Measurements from ENCODE around the gene KDM2B. TPM values are rescaled to one million over a fixed set of nuclear protein-coding genes. Genes with fewer than 3 reads are reported as not detected.

The KDM2B gene
- total RNA-seq, 1 donor from 2014 or later = 17.2 TPM

DNA sequence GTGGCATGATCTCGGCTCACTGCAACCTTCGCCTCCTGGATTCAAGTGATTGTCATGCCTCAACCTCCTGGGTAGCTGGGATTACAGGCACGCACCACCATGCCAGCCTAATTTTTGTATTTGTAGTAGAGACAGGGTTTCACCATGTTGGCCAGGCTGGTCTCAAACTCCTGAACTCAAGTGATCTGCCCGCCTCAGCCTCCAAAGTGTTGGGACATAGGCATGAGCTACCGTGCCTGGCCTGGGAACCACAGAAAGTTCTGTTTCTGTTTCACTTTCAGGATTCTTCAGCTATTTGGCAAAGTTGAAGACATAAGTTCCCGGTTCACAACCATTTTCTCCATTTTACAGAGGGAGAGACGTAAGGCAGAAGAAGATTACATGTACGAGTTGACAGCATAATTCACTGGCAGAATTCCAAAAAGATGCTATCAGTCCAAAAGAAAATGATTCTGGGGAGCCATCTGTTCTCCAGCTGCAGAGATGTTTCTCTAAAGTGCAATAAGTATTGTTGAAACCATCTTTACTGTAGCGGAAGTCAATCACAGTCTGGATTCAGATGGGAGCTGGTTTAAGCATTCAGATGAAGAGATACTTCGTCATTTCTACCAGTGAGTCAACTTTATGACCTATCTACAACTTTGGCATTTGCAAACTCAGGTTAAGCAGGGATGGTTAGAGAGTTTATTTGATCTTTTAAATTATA lies 189.1 kb downstream of the KDM2B start:
- peak; percentile 67 for DNase-seq (ENCODE audit: low spot score)

DNA sequence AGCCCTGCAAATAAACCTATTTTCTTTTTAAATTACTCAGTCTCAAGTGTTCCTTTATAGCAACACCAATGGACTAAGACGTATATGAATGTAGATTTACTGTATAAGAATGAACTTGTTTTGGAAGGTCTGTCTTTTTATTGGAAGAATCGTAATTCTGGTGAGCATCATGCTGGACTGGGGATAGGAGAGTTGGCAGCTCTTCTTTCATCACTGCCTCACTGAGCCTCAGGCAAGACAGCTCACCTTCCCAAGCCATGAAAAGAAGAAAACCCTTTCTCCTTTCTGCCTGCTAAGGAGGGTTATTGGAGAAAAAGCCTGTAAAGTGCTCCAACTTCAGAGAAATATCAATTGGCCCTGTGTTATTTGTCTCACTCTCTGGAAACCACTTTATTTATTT lies 190.0 kb downstream of the KDM2B start:
- DNase-seq (ENCODE audit: low spot score) = no peak

DNA sequence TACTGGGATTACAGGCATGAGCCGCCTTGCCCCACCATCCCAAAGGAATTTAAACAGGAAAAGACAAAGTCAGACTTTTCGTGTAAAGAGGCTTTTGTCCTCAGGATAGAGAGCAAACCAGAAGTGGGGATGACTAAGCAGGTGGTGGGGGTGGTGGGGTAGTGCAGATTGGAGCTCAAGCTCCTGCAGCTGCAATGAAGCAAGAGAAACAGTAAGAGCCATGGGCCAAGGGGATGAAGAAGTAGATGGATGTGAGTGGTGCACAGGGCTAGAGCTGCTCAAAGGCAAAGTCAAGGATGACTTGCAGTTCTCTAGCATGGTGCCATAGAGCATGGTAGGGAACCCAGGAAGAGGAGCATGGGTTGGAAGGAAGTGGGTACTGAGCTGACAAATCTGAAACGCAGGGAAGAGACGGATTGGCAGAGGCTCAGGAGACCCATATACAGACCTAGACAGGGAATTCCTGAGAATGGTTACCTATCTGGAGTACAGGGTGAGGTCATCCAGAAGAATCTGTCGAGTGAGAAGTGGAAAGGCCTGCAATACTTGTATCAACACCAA lies 192.3 kb downstream of the KDM2B start:
- peak; percentile 20 for DNase-seq (ENCODE audit: low spot score)

DNA sequence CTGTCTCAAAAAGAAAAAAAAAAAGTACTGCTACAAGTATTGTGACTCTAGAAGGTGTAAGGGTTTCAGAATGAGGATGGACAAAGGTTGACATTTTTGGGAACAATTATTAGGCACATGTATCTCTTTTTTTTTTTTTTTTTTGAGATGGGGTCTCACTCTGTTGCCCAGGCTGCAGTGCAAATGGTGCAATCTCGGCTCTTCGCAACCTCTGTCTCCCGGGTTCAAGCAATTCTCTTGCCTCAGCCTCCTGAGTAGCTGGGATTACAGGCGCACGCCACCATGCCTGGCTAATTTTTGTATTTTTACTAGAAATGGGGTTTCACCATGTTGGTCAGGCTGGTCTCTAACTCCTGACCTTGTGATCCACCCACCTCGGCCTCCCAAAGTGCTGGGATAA lies 195.9 kb downstream of the KDM2B start:
- DNase-seq (ENCODE audit: low spot score) = peak; percentile 55

DNA sequence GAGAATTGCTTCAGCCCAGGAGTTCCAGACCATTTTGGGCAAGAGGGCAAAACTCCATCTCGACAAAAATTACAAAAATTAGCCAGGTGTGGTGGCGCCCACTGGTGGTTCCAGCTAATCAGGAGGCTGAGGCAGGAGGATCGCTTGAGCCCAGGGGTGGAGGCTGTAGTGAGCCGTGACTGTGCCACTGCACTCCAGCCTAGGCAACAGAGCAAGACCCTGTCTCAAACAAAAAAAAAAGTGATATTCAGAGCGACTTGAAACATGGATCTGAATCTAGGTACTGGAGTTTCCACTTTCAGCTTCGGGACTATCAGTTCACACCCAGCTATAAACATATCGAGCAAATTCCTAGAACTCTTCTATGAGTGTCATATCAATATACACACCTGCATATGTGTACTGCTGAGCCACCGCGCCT lies 197.2 kb downstream of the KDM2B start:
- peak; percentile 51 for DNase-seq (ENCODE audit: low spot score)

DNA sequence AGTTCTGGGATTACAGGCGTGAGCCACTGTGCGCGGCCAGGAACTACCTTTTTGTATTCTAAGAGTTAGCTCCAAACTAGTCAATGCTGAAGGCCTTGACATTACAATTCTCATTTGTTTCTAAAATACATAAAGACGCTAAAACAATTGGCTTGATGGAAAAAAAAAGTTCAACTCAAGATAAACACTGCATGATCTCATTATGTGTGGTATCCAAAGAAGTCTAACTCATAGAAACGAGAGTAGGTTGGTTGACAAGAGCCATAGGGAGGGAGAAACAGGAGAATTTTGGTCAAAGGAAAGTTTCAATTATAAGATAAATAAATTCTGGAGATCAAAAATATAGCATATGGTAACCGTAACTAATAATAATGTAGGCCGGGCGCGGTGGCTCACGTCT lies 200.9 kb downstream of the KDM2B start:
- DNase-seq (ENCODE audit: low spot score) = peak; percentile 43

Small RNA genes lying within 50 kb of the gene (microRNA-seq; reads per million reads assigned to microRNA genes)
- gene MIR7107 (ENCODE audit: borderline number of aligned reads) = not detected

Other genes starting within 250 kb of the KDM2B start
- 80.9 TPM for gene ANAPC5, start 228.6 kb downstream of the KDM2B start, total RNA-seq
- gene RNF34, start 180.9 kb downstream of the KDM2B start, total RNA-seq = 26.3 TPM
- 19.8 TPM for gene ORAI1, start 45.5 kb upstream of the KDM2B start, total RNA-seq
- not detected for gene MORN3, start 88.6 kb upstream of the KDM2B start, total RNA-seq
- gene TMEM120B, start 131.7 kb upstream of the KDM2B start, total RNA-seq = 12.6 TPM
- 6.1 TPM for gene RHOF, start 212.7 kb upstream of the KDM2B start, total RNA-seq
- 20.7 TPM for gene SETD1B, start 223.0 kb upstream of the KDM2B start, total RNA-seq

Data from mesenteric fat pad (tissue), 1 donor.